ENCODE measurements around the gene DAAM2. TPM values are rescaled to one million over a fixed set of nuclear protein-coding genes. Genes with fewer than 3 reads are reported as not detected.

DAAM2 gene
- total RNA-seq, 2 donors from 2014 or later, result 14.7 to 15.8 TPM

GRCh38 chr6:39935241-39935640 is 143.1 kb downstream of the DAAM2 start:
- intact Hi-C loops (cut with DNase I), result no loop called here
- ATAC-seq, result no peak

GRCh38 chr6:39936857-39937256 is 144.7 kb downstream of the DAAM2 start:
- intact Hi-C loops (cut with DNase I), result no loop called here
- DNase-seq, result no peak
- no peak for ATAC-seq

More at GRCh38 chr6:39935241-39935640, 143.1 kb downstream of the DAAM2 start:
- no peak for DNase-seq

- ATAC-seq (no peak), DNase-seq (no peak)
Observed at GRCh38 chr6:39937686-39938333, 145.6 kb downstream of the DAAM2 start.

GRCh38 chr6:39938773-39939654 is 146.8 kb downstream of the DAAM2 start:
- ATAC-seq (peak in 1 of 2 donors; percentile 39), DNase-seq (no peak)
- intact Hi-C loops (cut with DNase I), result no loop called here

More at GRCh38 chr6:39937686-39938333, 145.6 kb downstream of the DAAM2 start:
- intact Hi-C loops (cut with DNase I), result no loop called here

GRCh38 chr6:39941138-39941537 is 149.0 kb downstream of the DAAM2 start:
- DNase-seq (no peak), ATAC-seq (no peak)
- intact Hi-C loops (cut with DNase I), result no loop called here

- DNase-seq, result no peak
- ATAC-seq, result no peak
- intact Hi-C loops (cut with DNase I), result no loop called here
Observed at GRCh38 chr6:39941820-39942219, 149.6 kb downstream of the DAAM2 start.

GRCh38 chr6:39942903-39943580 is 150.9 kb downstream of the DAAM2 start:
- no peak for DNase-seq
- intact Hi-C loops (cut with DNase I), result no loop called here
- peak in 1 of 2 donors; percentile 31 for ATAC-seq

GRCh38 chr6:39945626-39946025 is 153.4 kb downstream of the DAAM2 start:
- DNase-seq, result no peak
- intact Hi-C loops (cut with DNase I), result no loop called here
- ATAC-seq, result no peak

- ATAC-seq (no peak), DNase-seq (no peak)
- intact Hi-C loops (cut with DNase I), result no loop called here
Observed at GRCh38 chr6:39947611-39948068, 155.5 kb downstream of the DAAM2 start.

- intact Hi-C loops (cut with DNase I), result no loop called here
- no peak for DNase-seq
Observed at GRCh38 chr6:39948199-39948791, 156.1 kb downstream of the DAAM2 start.

GRCh38 chr6:39950125-39950720 is 158.0 kb downstream of the DAAM2 start:
- DNase-seq, result no peak
- ATAC-seq, result no peak
- intact Hi-C loops (cut with DNase I), result no loop called here

More at GRCh38 chr6:39948199-39948791, 156.1 kb downstream of the DAAM2 start:
- no peak for ATAC-seq

GRCh38 chr6:39951191-39951590 is 159.0 kb downstream of the DAAM2 start:
- intact Hi-C loops (cut with DNase I), result no loop called here
- DNase-seq (no peak), ATAC-seq (no peak)

GRCh38 chr6:39951716-39952115 is 159.5 kb downstream of the DAAM2 start:
- ATAC-seq, result peak; percentile 39 to 92
- intact Hi-C loops (cut with DNase I), result no loop called here
- DNase-seq, result no peak

- intact Hi-C loops (cut with DNase I), result no loop called here
- ATAC-seq, result peak; percentile 53 to 88
- no peak for DNase-seq
Observed at GRCh38 chr6:39952167-39952566, 160.0 kb downstream of the DAAM2 start.

- intact Hi-C loops (cut with DNase I), result no loop called here
- DNase-seq (no peak), ATAC-seq (peak in 1 of 2 donors; percentile 16)
Observed at GRCh38 chr6:39953076-39953618, 161.0 kb downstream of the DAAM2 start.
